ENCODE results near the gene ACSL6.

The ACSL6 gene

GRCh38 chr5:131992370-131992769 is 19.1 kb downstream of the ACSL6 start:
- H3K27me3 ChIP-seq (ENCODE audit: control insufficient read depth, insufficient read depth, low read length, poor library complexity, severe bottlenecking) = no peaks in the 10 kb centered on the region
- H3K9me3 ChIP-seq (ENCODE audit: control insufficient read depth, low read length) = no peaks in the 10 kb centered on the region
- H3K27ac ChIP-seq (ENCODE audit: insufficient read depth, low read depth, low read length, poor library complexity, severe bottlenecking) = no peak overlapping the region
- 88 to 91% methylated on average over 5 of the region's 5 CpGs for WGBS, 2 experiments
- peaks cover 6% of the 10 kb centered on the region for H3K4me1 ChIP-seq (ENCODE audit: control insufficient read depth, insufficient read depth, low read length)
- H3K4me3 ChIP-seq (ENCODE audit: insufficient read depth, low read depth, low read length) = no peak overlapping the region
- no peaks in the 10 kb centered on the region for H3K36me3 ChIP-seq (ENCODE audit: control insufficient read depth, insufficient read depth, low read length)

- no peaks in the 10 kb centered on the region for H3K9me3 ChIP-seq (ENCODE audit: control insufficient read depth, low read length)
- H3K4me1 ChIP-seq (ENCODE audit: control insufficient read depth, insufficient read depth, low read length) = peaks cover 6% of the 10 kb centered on the region
- no peaks in the 10 kb centered on the region for H3K36me3 ChIP-seq (ENCODE audit: control insufficient read depth, insufficient read depth, low read length)
- H3K27me3 ChIP-seq (ENCODE audit: control insufficient read depth, insufficient read depth, low read length, poor library complexity, severe bottlenecking) = no peaks in the 10 kb centered on the region
- WGBS, 2 experiments = 73 to 77% methylated on average over 10 of the region's 10 CpGs
- H3K27ac ChIP-seq (ENCODE audit: insufficient read depth, low read depth, low read length, poor library complexity, severe bottlenecking) = no peak overlapping the region
- no peak overlapping the region for H3K4me3 ChIP-seq (ENCODE audit: insufficient read depth, low read depth, low read length)
These were observed 19.7 kb downstream of the ACSL6 start for GRCh38 chr5:131991593-131992324.

- Histone ChIP-seq H3K27me3 (ENCODE audit: control insufficient read depth, insufficient read depth, low read length, poor library complexity, severe bottlenecking) (no peaks in the 10 kb centered on the region), H3K36me3 (ENCODE audit: control insufficient read depth, insufficient read depth, low read length) (no peaks in the 10 kb centered on the region), H3K4me1 (ENCODE audit: control insufficient read depth, insufficient read depth, low read length) (peaks cover 6% of the 10 kb centered on the region), H3K9me3 (ENCODE audit: control insufficient read depth, low read length) (no peaks in the 10 kb centered on the region), H3K4me3 (ENCODE audit: insufficient read depth, low read depth, low read length) (no peak overlapping the region), H3K27ac (ENCODE audit: insufficient read depth, low read depth, low read length, poor library complexity, severe bottlenecking) (no peak overlapping the region)
- WGBS, 2 experiments = 96% methylated on average over 13 of the region's 13 CpGs
These were observed 20.7 kb downstream of the ACSL6 start for GRCh38 chr5:131990716-131991115.

- H3K27me3 ChIP-seq (ENCODE audit: control insufficient read depth, insufficient read depth, low read length, poor library complexity, severe bottlenecking) = no peaks in the 10 kb centered on the region
- H3K4me3 ChIP-seq (ENCODE audit: insufficient read depth, low read depth, low read length) = no peak overlapping the region
- no peak overlapping the region for H3K27ac ChIP-seq (ENCODE audit: insufficient read depth, low read depth, low read length, poor library complexity, severe bottlenecking)
- WGBS, 2 experiments = 91 to 94% methylated on average over 6 of the region's 6 CpGs
- no peaks in the 10 kb centered on the region for H3K36me3 ChIP-seq (ENCODE audit: control insufficient read depth, insufficient read depth, low read length)
- no peaks in the 10 kb centered on the region for H3K9me3 ChIP-seq (ENCODE audit: control insufficient read depth, low read length)
- no peaks in the 10 kb centered on the region for H3K4me1 ChIP-seq (ENCODE audit: control insufficient read depth, insufficient read depth, low read length)
These were observed 22.9 kb downstream of the ACSL6 start for GRCh38 chr5:131988601-131989000.

- WGBS, 2 experiments = 92 to 94% methylated on average over 3 of the region's 3 CpGs
These were observed 24.2 kb downstream of the ACSL6 start for GRCh38 chr5:131987251-131987650.

GRCh38 chr5:131986161-131986912 is 25.1 kb downstream of the ACSL6 start:
- Histone ChIP-seq H3K9me3 (ENCODE audit: control insufficient read depth, low read length) (no peaks in the 10 kb centered on the region), H3K27me3 (ENCODE audit: control insufficient read depth, insufficient read depth, low read length, poor library complexity, severe bottlenecking) (no peaks in the 10 kb centered on the region), H3K27ac (ENCODE audit: insufficient read depth, low read depth, low read length, poor library complexity, severe bottlenecking) (no peak overlapping the region), H3K4me3 (ENCODE audit: insufficient read depth, low read depth, low read length) (no peak overlapping the region), H3K4me1 (ENCODE audit: control insufficient read depth, insufficient read depth, low read length) (no peaks in the 10 kb centered on the region), H3K36me3 (ENCODE audit: control insufficient read depth, insufficient read depth, low read length) (no peaks in the 10 kb centered on the region)
- WGBS, 2 experiments = 92 to 94% methylated on average over 8 of the region's 8 CpGs

More at GRCh38 chr5:131987251-131987650, 24.2 kb downstream of the ACSL6 start:
- Histone ChIP-seq H3K4me3 (ENCODE audit: insufficient read depth, low read depth, low read length) (no peak overlapping the region), H3K9me3 (ENCODE audit: control insufficient read depth, low read length) (no peaks in the 10 kb centered on the region), H3K27me3 (ENCODE audit: control insufficient read depth, insufficient read depth, low read length, poor library complexity, severe bottlenecking) (no peaks in the 10 kb centered on the region), H3K36me3 (ENCODE audit: control insufficient read depth, insufficient read depth, low read length) (no peaks in the 10 kb centered on the region), H3K4me1 (ENCODE audit: control insufficient read depth, insufficient read depth, low read length) (no peaks in the 10 kb centered on the region), H3K27ac (ENCODE audit: insufficient read depth, low read depth, low read length, poor library complexity, severe bottlenecking) (no peak overlapping the region)

- H3K4me3 ChIP-seq (ENCODE audit: insufficient read depth, low read depth, low read length) = no peak overlapping the region
- 91 to 92% methylated on average over 8 of the region's 8 CpGs for WGBS, 2 experiments
- no peaks in the 10 kb centered on the region for H3K36me3 ChIP-seq (ENCODE audit: control insufficient read depth, insufficient read depth, low read length)
- no peak overlapping the region for H3K27ac ChIP-seq (ENCODE audit: insufficient read depth, low read depth, low read length, poor library complexity, severe bottlenecking)
- no peaks in the 10 kb centered on the region for H3K4me1 ChIP-seq (ENCODE audit: control insufficient read depth, insufficient read depth, low read length)
- H3K27me3 ChIP-seq (ENCODE audit: control insufficient read depth, insufficient read depth, low read length, poor library complexity, severe bottlenecking) = no peaks in the 10 kb centered on the region
- H3K9me3 ChIP-seq (ENCODE audit: control insufficient read depth, low read length) = no peaks in the 10 kb centered on the region
These were observed 26.3 kb downstream of the ACSL6 start for GRCh38 chr5:131984956-131985665.

GRCh38 chr5:131983244-131983771 is 28.1 kb downstream of the ACSL6 start:
- Histone ChIP-seq H3K27me3 (ENCODE audit: control insufficient read depth, insufficient read depth, low read length, poor library complexity, severe bottlenecking) (no peaks in the 10 kb centered on the region), H3K27ac (ENCODE audit: insufficient read depth, low read depth, low read length, poor library complexity, severe bottlenecking) (no peak overlapping the region), H3K4me3 (ENCODE audit: insufficient read depth, low read depth, low read length) (no peak overlapping the region), H3K36me3 (ENCODE audit: control insufficient read depth, insufficient read depth, low read length) (no peaks in the 10 kb centered on the region), H3K4me1 (ENCODE audit: control insufficient read depth, insufficient read depth, low read length) (no peaks in the 10 kb centered on the region), H3K9me3 (ENCODE audit: control insufficient read depth, low read length) (no peaks in the 10 kb centered on the region)
- WGBS, 2 experiments = 83 to 85% methylated on average over 2 of the region's 2 CpGs

- Histone ChIP-seq H3K36me3 (ENCODE audit: control insufficient read depth, insufficient read depth, low read length) (no peaks in the 10 kb centered on the region), H3K4me1 (ENCODE audit: control insufficient read depth, insufficient read depth, low read length) (no peaks in the 10 kb centered on the region), H3K4me3 (ENCODE audit: insufficient read depth, low read depth, low read length) (no peak overlapping the region), H3K27ac (ENCODE audit: insufficient read depth, low read depth, low read length, poor library complexity, severe bottlenecking) (no peak overlapping the region), H3K9me3 (ENCODE audit: control insufficient read depth, low read length) (no peaks in the 10 kb centered on the region), H3K27me3 (ENCODE audit: control insufficient read depth, insufficient read depth, low read length, poor library complexity, severe bottlenecking) (no peaks in the 10 kb centered on the region)
- WGBS, 2 experiments = 86 to 90% methylated on average over 3 to 4 of the region's 4 CpGs
These were observed 29.9 kb downstream of the ACSL6 start for GRCh38 chr5:131981516-131981915.

- Histone ChIP-seq H3K9me3 (ENCODE audit: control insufficient read depth, low read length) (no peaks in the 10 kb centered on the region), H3K4me1 (ENCODE audit: control insufficient read depth, insufficient read depth, low read length) (peaks cover 2% of the 10 kb centered on the region), H3K36me3 (ENCODE audit: control insufficient read depth, insufficient read depth, low read length) (no peaks in the 10 kb centered on the region), H3K27me3 (ENCODE audit: control insufficient read depth, insufficient read depth, low read length, poor library complexity, severe bottlenecking) (no peaks in the 10 kb centered on the region), H3K27ac (ENCODE audit: insufficient read depth, low read depth, low read length, poor library complexity, severe bottlenecking) (no peak overlapping the region), H3K4me3 (ENCODE audit: insufficient read depth, low read depth, low read length) (no peak overlapping the region)
- WGBS, 2 experiments = 88 to 93% methylated on average over 4 of the region's 4 CpGs
These were observed 30.8 kb downstream of the ACSL6 start for GRCh38 chr5:131980696-131981095.
